ENCODE data around the gene CUX1.

GRCh38 chr7:101880282-101881054 lies 63.0 kb downstream of the CUX1 start:
- TF ChIP-seq GATA2 (IDR thresholded peaks at IDR 0.05; ENCODE audit: low read depth, low read length) (no peak), GATA3 (IDR thresholded peaks at IDR 0.05; ENCODE audit: low read depth, low read length) (no peak)

Data from SH-SY5Y (cell line).